MCF 10A (cell line): Measurements from ENCODE around the gene WFDC8. TPM values are rescaled to one million over a fixed set of nuclear protein-coding genes. Genes with fewer than 3 reads are reported as not detected.

ENCODE experiments used
- BruUV-seq: library from RNA; stranded (reverse); fragments of 400-500 nt; replicated peaks from 2 replicates; lab custom pipeline; 2021; lab: Mats Ljungman, UMichigan
- CTCF ChIA-PET: fragments of 300-600 bp; sonication (Branson Sonifier 250); formaldehyde crosslinking; extraction: SDS; loops from one replicate; lab custom pipeline; 2021; ENCODE audit warnings: antibody characterized with exemption, inconsistent platforms; lab: Yijun Ruan, JAX
- POLR2A ChIA-PET: fragments of 300-600, 350-650 bp; sonication (Branson Sonifier 250); formaldehyde crosslinking; extraction: SDS; loops from one replicate; lab custom pipeline; 2020; ENCODE audit warnings: antibody characterized with exemption, inconsistent platforms; lab: Yijun Ruan, JAX
- DNase-seq: peaks from one replicate; pipeline ENCODE4 v3.0.0-alpha.2; 2018; ENCODE audit not compliant: unreplicated experiment
- H3K27ac Mint-ChIP-seq: one replicate; pipeline ENCODE4 v1.8.0; 2022; ENCODE audit warnings: mild to moderate bottlenecking, low read depth, mixed read lengths; ENCODE audit not compliant: unreplicated experiment
- H3K27me3 Mint-ChIP-seq: one replicate; pipeline ENCODE4 v1.8.0; 2022; ENCODE audit warnings: mixed read lengths; ENCODE audit not compliant: insufficient read depth, unreplicated experiment
- H3K36me3 Mint-ChIP-seq: one replicate; pipeline ENCODE4 v1.8.0; 2022; ENCODE audit warnings: mild to moderate bottlenecking, moderate library complexity, mixed read lengths; ENCODE audit not compliant: insufficient read depth, unreplicated experiment
- H3K4me1 Mint-ChIP-seq: one replicate; pipeline ENCODE4 v1.8.0; 2022; ENCODE audit warnings: mixed read lengths; ENCODE audit not compliant: insufficient read depth, unreplicated experiment
- H3K4me3 Mint-ChIP-seq: one replicate; pipeline ENCODE4 v1.8.0; 2022; ENCODE audit warnings: mild to moderate bottlenecking, moderate library complexity, mixed read lengths; ENCODE audit not compliant: unreplicated experiment
- H3K9me3 Mint-ChIP-seq: one replicate; pipeline ENCODE4 v1.8.0; 2022; ENCODE audit warnings: mixed read lengths; ENCODE audit not compliant: unreplicated experiment
- intact Hi-C: fragments of 100-400 bp; cut with micrococcal nuclease; formaldehyde crosslinking; loops from 2 replicates; pipeline ENCODE4 v1.14.1; 2022
- total RNA-seq: library from RNA; stranded (reverse); gene quantifications from 2 replicates; pipeline ENCODE4 v1.2.3, GENCODE V29; 2022
- TF ChIP-seq, protein P1 (sequence below): fragments of 200-600 bp; IDR thresholded peaks from one replicate; pipeline ENCODE4 v1.8.0; 2022; ENCODE audit warnings: antibody characterized with exemption, mild to moderate bottlenecking; ENCODE audit not compliant: unreplicated experiment

WFDC8 gene
- total RNA-seq, 1 experiment from 2014 or later: not detected

DNA sequence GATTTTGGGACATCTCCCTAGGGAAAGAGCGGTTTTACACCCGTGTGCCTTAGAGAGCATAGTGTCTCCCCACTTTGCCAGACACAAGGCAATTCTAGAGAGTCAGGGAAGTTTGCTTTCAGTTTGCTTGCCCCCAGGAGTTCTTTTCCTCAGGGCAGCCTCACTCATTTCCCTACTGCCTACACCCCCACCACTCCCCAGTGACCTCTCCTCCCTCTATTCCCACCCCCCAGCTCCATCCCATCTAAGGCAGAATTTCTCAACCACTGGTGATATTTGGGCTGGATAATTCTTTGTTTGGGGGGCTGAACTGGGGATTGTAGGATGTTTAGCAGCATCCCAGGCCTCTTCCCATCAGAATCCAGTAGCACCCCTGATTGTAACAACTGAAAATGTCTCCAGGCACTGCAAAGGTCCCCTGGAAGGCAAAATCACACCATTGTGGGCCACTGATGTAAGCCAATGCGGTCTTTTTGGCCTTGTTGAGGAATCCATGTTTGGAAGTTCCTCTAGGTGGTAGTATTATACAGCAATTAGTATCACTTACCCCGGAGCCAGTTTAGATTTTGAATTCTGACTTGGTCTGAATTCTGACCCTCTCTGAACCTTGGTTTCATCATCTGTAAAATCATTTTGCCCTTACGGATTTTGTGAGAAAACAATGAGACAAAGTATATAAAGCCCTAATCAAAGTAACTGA lies 33.2 kb downstream of the WFDC8 start:
- Mint-ChIP-seq H3K36me3 (no peaks in the 10 kb centered on the region), H3K27me3 (peaks cover 73% of the 10 kb centered on the region), H3K9me3 (no peaks in the 10 kb centered on the region), H3K4me1 (peaks cover 5% of the 10 kb centered on the region), H3K4me3 (no peak overlapping the region), H3K27ac (no peak overlapping the region)
- intact Hi-C loops: loop anchor here (1.0 kb wide), 1 partner anchor 225 kb away; no protein-coding TSS in a partner anchor
- CTCF ChIA-PET: interaction anchor here (0.7 to 2.3 kb wide), 13 partner anchors 10 to 417 kb away, joined by 3 to 44 read pairs (median 4); no protein-coding TSS in a partner anchor
- TF ChIP-seq, protein P1, sequence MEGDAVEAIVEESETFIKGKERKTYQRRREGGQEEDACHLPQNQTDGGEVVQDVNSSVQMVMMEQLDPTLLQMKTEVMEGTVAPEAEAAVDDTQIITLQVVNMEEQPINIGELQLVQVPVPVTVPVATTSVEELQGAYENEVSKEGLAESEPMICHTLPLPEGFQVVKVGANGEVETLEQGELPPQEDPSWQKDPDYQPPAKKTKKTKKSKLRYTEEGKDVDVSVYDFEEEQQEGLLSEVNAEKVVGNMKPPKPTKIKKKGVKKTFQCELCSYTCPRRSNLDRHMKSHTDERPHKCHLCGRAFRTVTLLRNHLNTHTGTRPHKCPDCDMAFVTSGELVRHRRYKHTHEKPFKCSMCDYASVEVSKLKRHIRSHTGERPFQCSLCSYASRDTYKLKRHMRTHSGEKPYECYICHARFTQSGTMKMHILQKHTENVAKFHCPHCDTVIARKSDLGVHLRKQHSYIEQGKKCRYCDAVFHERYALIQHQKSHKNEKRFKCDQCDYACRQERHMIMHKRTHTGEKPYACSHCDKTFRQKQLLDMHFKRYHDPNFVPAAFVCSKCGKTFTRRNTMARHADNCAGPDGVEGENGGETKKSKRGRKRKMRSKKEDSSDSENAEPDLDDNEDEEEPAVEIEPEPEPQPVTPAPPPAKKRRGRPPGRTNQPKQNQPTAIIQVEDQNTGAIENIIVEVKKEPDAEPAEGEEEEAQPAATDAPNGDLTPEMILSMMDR: peak; percentile 45
- POLR2A ChIA-PET: interaction anchor here (0.6 to 1.5 kb wide), 3 partner anchors 28 to 225 kb away, joined by 3 to 6 read pairs (median 6); no protein-coding TSS in a partner anchor
- no TSS peak for BruUV-seq
- peak; percentile 39 for DNase-seq

DNA sequence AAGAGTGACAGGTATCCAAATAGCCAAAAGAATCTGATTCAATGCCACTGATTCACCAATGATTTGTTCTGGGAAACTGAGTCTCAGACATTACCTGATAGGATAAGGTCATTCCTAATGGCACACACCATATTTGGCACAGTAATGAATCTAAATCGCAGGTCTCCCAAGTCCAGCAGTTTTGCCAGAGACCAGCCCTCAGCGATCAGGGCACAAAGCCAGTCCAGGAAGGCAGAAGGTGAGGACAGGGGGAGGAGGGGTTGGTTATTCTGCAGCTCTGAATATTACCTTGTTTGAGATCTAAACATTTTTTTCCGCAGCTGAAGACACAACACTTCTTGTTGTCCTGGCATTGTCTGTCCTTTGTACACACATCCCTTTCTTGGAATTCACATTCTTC lies 33.7 kb downstream of the WFDC8 start:
- Mint-ChIP-seq H3K27me3 (peaks cover 69% of the 10 kb centered on the region), H3K4me1 (peaks cover 5% of the 10 kb centered on the region), H3K4me3 (no peak overlapping the region), H3K36me3 (no peaks in the 10 kb centered on the region), H3K9me3 (no peaks in the 10 kb centered on the region), H3K27ac (no peak overlapping the region)
- ChIA-PET CTCF (interaction anchor here (0.7 to 2.3 kb wide), 13 partner anchors 11 to 418 kb away, joined by 3 to 44 read pairs (median 4); no protein-coding TSS in a partner anchor), POLR2A (interaction anchor here (0.6 to 1.5 kb wide), 3 partner anchors 27 to 226 kb away, joined by 3 to 6 read pairs (median 6); no protein-coding TSS in a partner anchor)
- no TSS peak for BruUV-seq
- no peak for DNase-seq
- TF ChIP-seq, protein P1: no peak
- intact Hi-C loops: no loop called here

DNA sequence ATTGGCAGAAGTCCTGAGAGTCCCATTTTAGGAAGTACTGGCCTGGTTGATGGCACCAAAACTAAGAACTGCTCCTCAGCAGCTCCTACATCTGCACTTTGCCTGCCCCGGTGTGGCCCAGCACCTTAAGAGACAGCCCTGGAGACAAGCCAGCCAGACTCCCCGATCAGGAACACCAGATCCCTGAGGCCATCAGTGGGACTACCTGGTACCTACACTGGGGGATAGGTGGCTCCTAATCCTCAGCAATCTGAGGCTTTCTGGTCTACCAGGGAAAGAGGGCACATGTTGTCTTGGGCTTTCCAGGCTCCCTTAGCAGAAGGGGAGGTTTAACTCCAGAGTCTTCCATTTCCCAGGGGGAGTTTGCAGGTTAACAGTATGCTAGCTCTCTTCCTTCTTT lies 39.7 kb downstream of the WFDC8 start, which contains the start of gene WFDC6:
TSS of gene WFDC6 (minus strand) at position 101 of the 400 bp plus-strand sequence. CDS start at position 26, 75 bp downstream.
- TF ChIP-seq, protein P1: no peak
- ChIA-PET POLR2A (interaction anchor here (0.7 to 2.4 kb wide), 4 partner anchors 11 to 232 kb away, joined by 3 to 21 read pairs (median 4); partner anchors contain the start of gene PIGT), CTCF (interaction anchor here (0.7 to 3.5 kb wide), 5 partner anchors 10 to 260 kb away, joined by 3 to 24 read pairs (median 4); partner anchors contain the start of gene SYS1)
- Mint-ChIP-seq H3K4me1 (peaks cover 20% of the 10 kb centered on the region), H3K36me3 (no peaks in the 10 kb centered on the region), H3K27ac (no peak within 1 kb of the TSS), H3K27me3 (peaks cover 46% of the 10 kb centered on the region), H3K9me3 (no peaks in the 10 kb centered on the region), H3K4me3 (no peak within 1 kb of the TSS)
- no peak for DNase-seq
- BruUV-seq: no TSS peak
- intact Hi-C loops: no loop called here

DNA sequence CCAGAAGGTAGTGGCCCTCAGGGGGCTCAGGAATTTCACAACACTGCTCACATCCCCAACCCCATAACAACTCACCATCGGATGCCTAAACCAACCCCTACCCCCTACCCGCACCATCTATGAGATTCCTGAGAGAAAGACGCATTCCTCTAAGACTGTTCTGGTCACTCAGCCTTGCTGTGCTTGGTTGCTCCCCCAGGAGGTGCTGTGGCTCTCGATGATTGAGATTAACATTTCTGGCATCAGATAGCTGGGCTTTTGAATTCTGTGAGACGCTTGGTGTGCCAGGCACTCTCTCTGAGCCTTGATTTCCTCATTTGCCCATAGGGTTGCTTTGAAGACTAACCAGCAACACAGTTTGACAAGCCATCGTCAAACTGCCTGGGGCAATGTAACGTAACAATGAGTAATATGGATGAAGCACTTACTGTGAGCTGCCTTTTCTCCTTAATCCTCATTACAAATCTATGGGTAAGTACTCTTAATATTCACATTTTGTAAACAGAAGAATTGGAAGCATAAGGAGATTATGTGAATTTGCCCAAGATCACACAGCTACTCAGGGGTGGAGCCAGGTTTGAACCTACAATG lies 40.8 kb downstream of the WFDC8 start:
- H3K27me3 Mint-ChIP-seq: peaks cover 35% of the 10 kb centered on the region
- H3K9me3 Mint-ChIP-seq: no peaks in the 10 kb centered on the region
- no peaks in the 10 kb centered on the region for H3K36me3 Mint-ChIP-seq
- no peak overlapping the region for H3K27ac Mint-ChIP-seq
- no TSS peak for BruUV-seq
- TF ChIP-seq, protein P1: peak; percentile 11
- peak; percentile 82 for DNase-seq
- POLR2A ChIA-PET: interaction anchor here (0.6 to 2.4 kb wide), 12 partner anchors 10 to 468 kb away, joined by 3 to 21 read pairs (median 4); partner anchors contain the start of genes PIGT and SPINT3
- no peak overlapping the region for H3K4me3 Mint-ChIP-seq
- peaks cover 15% of the 10 kb centered on the region for H3K4me1 Mint-ChIP-seq
- CTCF ChIA-PET: interaction anchor here (0.6 to 3.5 kb wide), 11 partner anchors 9 to 467 kb away, joined by 3 to 24 read pairs (median 4); partner anchors contain the start of genes SYS1 and ZNF335
- intact Hi-C loops: no loop called here
